GM18508 (cell line): ENCODE results near the gene VHLL.
"Not testable (repeated sequence)": the region's sequence is repeated elsewhere in the genome, so short reads cannot be mapped to it uniquely, and the experiment has no call there.

ENCODE experiments used
- ATAC-seq: cut with Tn5 transposase; IDR thresholded peaks from one replicate; pipeline ENCODE4 v1.9.1; 2021; ENCODE audit warnings: moderate number of reproducible peaks; ENCODE audit not compliant: insufficient read depth, unreplicated experiment

The VHLL gene

GRCh38 chr1:156298852-156299357, at the start of gene VHLL:
VHLL (minus strand) TSS chr1:156299307; CDS start chr1:156299189, 118 bp downstream.
- ATAC-seq: no peak

GRCh38 chr1:156347331-156347730, 48.2 kb upstream of the VHLL start:
- no peak for ATAC-seq

GRCh38 chr1:156346636-156347035, 47.5 kb upstream of the VHLL start:
- ATAC-seq: no peak

GRCh38 chr1:156346035-156346434, 46.9 kb upstream of the VHLL start:
- not testable (repeated sequence) for ATAC-seq

- ATAC-seq: no peak
Observed at GRCh38 chr1:156344409-156344808, 45.3 kb upstream of the VHLL start.

GRCh38 chr1:156342166-156342955, 43.3 kb upstream of the VHLL start:
- no peak for ATAC-seq

- ATAC-seq: peak; percentile 82
Observed at GRCh38 chr1:156338180-156338976, 39.3 kb upstream of the VHLL start, which contains the start of the genes CCT3 and TSACC. CCT3 (minus strand) TSS chr1:156338292; CDS start chr1:156338184, 108 bp downstream. TSACC (plus strand) TSS chr1:156338526; CDS start chr1:156339758, 1,232 bp downstream.

- ATAC-seq: no peak
Observed at GRCh38 chr1:156337888-156338179, 38.7 kb upstream of the VHLL start.

GRCh38 chr1:156337052-156337887, 38.2 kb upstream of the VHLL start:
- ATAC-seq: no peak

GRCh38 chr1:156336242-156336641, 37.1 kb upstream of the VHLL start:
- no peak for ATAC-seq

GRCh38 chr1:156323179-156323578, 24.1 kb upstream of the VHLL start:
- not testable (repeated sequence) for ATAC-seq

GRCh38 chr1:156320560-156320959, 21.5 kb upstream of the VHLL start:
- ATAC-seq: no peak

- no peak for ATAC-seq
Observed at GRCh38 chr1:156319664-156320063, 20.6 kb upstream of the VHLL start.

GRCh38 chr1:156316909-156317308, 17.8 kb upstream of the VHLL start:
- ATAC-seq: no peak

- ATAC-seq: no peak
Observed at GRCh38 chr1:156310962-156311361, 11.9 kb upstream of the VHLL start.

GRCh38 chr1:156308078-156308477, 9.0 kb upstream of the VHLL start:
- ATAC-seq: no peak

GRCh38 chr1:156305215-156305614, 6.1 kb upstream of the VHLL start:
- no peak for ATAC-seq

- ATAC-seq: no peak
Observed at GRCh38 chr1:156303241-156303640, 4.1 kb upstream of the VHLL start.

- no peak for ATAC-seq
Observed at GRCh38 chr1:156295391-156295947, 3.6 kb downstream of the VHLL start, which contains the start of gene GLMP. GLMP (minus strand) TSS chr1:156295679; CDS start chr1:156295645, 34 bp downstream.

- no peak for ATAC-seq
Observed at GRCh38 chr1:156293895-156294294, 5.2 kb downstream of the VHLL start.
